ENCODE measurements around the gene GOLGA6L7.

DNA sequence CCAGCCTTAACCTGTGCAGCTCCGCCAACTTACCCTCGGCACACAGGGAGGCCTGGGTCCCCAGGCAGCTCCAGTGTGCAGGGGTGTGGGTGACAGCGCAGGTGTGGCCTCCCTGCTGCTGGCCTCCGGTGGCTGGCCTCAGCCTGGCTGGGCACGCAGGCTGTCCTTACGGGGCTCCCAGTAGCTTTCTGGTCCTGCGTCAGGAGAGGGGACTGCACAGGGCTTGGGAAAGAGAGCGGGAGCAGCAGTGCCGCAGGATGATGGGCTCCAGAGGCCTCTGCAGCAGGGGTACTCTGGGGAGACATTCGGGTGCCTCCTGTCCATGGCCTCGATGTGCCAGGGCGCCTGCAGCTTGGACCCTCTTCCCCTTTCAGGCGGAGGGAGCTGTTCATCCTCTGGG, 46.7 kb upstream of the GOLGA6L7 start:
- no peak for TF ChIP-seq NFE2L2 (IDR thresholded peaks at IDR 0.05; ENCODE audit: low read length)
- no peak for TF ChIP-seq CTCF (CRISPR knock-in tag; IDR thresholded peaks at IDR 0.05)
- TF ChIP-seq ZFYVE20 (CRISPR knock-in tag; IDR thresholded peaks at IDR 0.05; ENCODE audit: borderline replicate concordance, low read depth), result no peak
- TF ChIP-seq ARNTL (CRISPR knock-in tag; IDR thresholded peaks at IDR 0.05), result no peak
- TF ChIP-seq ZC3H4 (CRISPR knock-in tag; IDR thresholded peaks at IDR 0.05; ENCODE audit: borderline replicate concordance), result no peak
- TF ChIP-seq POLR2AphosphoS5 (IDR thresholded peaks at IDR 0.05; ENCODE audit: low read depth, low read length), result no peak
- TF ChIP-seq NFIC (IDR thresholded peaks at IDR 0.05; ENCODE audit: low read length), result no peak
- no peak for TF ChIP-seq CHD2 (IDR thresholded peaks at IDR 0.05; ENCODE audit: low read depth, low read length)
- no peak for TF ChIP-seq ATF7 (IDR thresholded peaks at IDR 0.05)
- no peak for TF ChIP-seq ATF7 (CRISPR knock-in tag; IDR thresholded peaks at IDR 0.05)
- TF ChIP-seq, protein P1, sequence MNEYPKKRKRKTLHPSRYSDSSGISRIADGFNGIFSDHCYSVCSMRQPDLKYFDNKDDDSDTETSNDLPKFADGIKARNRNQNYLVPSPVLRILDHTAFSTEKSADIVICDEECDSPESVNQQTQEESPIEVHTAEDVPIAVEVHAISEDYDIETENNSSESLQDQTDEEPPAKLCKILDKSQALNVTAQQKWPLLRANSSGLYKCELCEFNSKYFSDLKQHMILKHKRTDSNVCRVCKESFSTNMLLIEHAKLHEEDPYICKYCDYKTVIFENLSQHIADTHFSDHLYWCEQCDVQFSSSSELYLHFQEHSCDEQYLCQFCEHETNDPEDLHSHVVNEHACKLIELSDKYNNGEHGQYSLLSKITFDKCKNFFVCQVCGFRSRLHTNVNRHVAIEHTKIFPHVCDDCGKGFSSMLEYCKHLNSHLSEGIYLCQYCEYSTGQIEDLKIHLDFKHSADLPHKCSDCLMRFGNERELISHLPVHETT (CRISPR knock-in tag; conservative IDR thresholded peaks at IDR 0.05), result no peak
- no peak for TF ChIP-seq ZMYM3 (CRISPR knock-in tag; IDR thresholded peaks at IDR 0.05)
- TF ChIP-seq ZNF318 (CRISPR knock-in tag; IDR thresholded peaks at IDR 0.05), result no peak

All from HepG2 (cell line).